GM06990 (cell line): ENCODE results near the gene ITLN1.
"Not testable (repeated sequence)": the region's sequence is repeated elsewhere in the genome, so short reads cannot be mapped to it uniquely, and the experiment has no call there.

Experiments
- DNase-seq: peaks from one replicate; pipeline ENCODE4 v3.0.0-alpha.2; 2011; ENCODE audit not compliant: insufficient read length; ENCODE audit errors: extremely low read depth
- H3K27me3 ChIP-seq: replicated peaks from 2 replicates; pipeline ENCODE4 v1.6.0; 2011; ENCODE audit warnings: low read length; ENCODE audit not compliant: control insufficient read depth, insufficient read depth
- H3K36me3 ChIP-seq: 2 replicates; pipeline ENCODE4 v1.5.1; 2011; ENCODE audit warnings: low read length; ENCODE audit not compliant: control insufficient read depth, insufficient read depth
- H3K4me3 ChIP-seq: replicated peaks from 2 replicates; pipeline ENCODE4 v1.5.1; 2011; ENCODE audit warnings: low read depth, mild to moderate bottlenecking, control low read depth, low read length
- TF ChIP-seq, protein P1 (sequence below): IDR thresholded peaks from 2 replicates; pipeline ENCODE4 v1.5.1; 2011; ENCODE audit warnings: low read length, control low read depth, mild to moderate bottlenecking, inconsistent platforms; ENCODE audit not compliant: insufficient read depth, poor library complexity, severe bottlenecking

The ITLN1 gene

DNA sequence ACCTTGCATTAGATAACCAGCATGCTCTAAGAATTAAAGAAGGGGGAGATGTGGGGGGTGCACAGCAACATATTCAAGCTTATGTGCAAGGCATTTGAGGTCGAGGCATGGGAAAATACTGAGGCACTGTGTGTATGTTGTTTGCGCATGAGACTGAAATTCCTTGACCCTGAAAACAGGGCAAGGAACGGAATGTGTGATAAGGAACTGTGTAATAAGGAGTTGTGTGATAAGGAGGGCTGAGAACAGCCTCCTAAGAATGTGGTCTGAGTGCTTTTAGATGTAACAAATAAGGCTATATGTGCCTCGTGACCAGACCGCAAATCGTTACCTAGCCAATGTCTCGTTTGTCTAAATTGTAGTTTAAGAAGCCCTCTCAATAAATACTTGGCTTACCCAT is 26.5 kb upstream of the ITLN1 start:
- Histone ChIP-seq H3K4me3 (no peak overlapping the region), H3K36me3 (no peaks in the 10 kb centered on the region), H3K27me3 (no peaks in the 10 kb centered on the region)
- no peak for DNase-seq
- TF ChIP-seq, protein P1, sequence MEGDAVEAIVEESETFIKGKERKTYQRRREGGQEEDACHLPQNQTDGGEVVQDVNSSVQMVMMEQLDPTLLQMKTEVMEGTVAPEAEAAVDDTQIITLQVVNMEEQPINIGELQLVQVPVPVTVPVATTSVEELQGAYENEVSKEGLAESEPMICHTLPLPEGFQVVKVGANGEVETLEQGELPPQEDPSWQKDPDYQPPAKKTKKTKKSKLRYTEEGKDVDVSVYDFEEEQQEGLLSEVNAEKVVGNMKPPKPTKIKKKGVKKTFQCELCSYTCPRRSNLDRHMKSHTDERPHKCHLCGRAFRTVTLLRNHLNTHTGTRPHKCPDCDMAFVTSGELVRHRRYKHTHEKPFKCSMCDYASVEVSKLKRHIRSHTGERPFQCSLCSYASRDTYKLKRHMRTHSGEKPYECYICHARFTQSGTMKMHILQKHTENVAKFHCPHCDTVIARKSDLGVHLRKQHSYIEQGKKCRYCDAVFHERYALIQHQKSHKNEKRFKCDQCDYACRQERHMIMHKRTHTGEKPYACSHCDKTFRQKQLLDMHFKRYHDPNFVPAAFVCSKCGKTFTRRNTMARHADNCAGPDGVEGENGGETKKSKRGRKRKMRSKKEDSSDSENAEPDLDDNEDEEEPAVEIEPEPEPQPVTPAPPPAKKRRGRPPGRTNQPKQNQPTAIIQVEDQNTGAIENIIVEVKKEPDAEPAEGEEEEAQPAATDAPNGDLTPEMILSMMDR = no peak

DNA sequence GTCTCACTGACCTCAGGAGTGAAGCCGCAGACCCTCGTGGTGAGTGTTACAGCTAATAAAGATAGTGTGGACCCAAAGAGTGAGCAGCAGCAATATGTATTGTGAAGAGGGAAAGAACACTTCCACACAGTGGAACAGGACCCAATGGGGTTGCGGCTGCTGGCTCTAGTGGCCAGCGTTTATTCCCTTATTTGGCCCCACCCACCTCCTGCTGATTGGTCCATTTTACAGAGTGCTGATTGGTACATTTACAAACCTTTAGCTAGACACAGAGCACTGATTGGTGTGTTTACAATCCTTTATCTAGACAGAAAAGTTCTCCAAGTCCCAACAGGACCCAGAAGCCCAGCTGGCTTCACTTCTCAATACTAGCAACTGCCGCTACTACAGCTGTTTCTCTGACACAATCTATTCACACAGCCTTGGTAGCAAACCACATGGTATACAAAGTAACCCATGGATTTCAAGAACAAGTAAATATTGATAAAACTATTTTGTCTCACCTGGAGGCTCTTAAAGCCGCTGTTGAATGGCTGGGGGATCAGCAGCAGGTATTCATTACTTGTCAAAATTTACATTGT is 25.3 kb upstream of the ITLN1 start:
- no peak for DNase-seq
- H3K36me3 ChIP-seq = no peaks in the 10 kb centered on the region
- H3K27me3 ChIP-seq = no peaks in the 10 kb centered on the region
- TF ChIP-seq, protein P1 = no peak
- no peak overlapping the region for H3K4me3 ChIP-seq

DNA sequence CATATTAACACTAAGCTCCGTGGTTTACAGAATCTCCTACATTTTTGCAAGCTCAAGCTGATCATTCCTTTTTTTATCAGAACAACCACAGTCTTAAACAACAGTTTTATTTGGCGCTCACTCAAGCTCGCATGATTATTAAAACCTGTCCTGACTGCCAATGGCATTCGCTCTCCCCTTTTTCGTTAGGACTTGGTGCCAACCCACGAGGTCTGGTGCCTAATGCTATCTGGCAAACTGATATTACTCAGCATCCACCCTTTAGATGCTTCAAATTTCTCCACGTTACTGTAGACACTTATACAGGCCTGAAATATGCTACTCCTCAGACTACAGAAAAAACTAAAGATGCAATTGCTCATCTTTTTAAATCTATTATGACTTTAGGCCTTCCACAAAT is 23.0 kb upstream of the ITLN1 start:
- H3K27me3 ChIP-seq = no peaks in the 10 kb centered on the region
- no peak for DNase-seq
- no peaks in the 10 kb centered on the region for H3K36me3 ChIP-seq
- no peak overlapping the region for H3K4me3 ChIP-seq
- TF ChIP-seq, protein P1 = no peak

DNA sequence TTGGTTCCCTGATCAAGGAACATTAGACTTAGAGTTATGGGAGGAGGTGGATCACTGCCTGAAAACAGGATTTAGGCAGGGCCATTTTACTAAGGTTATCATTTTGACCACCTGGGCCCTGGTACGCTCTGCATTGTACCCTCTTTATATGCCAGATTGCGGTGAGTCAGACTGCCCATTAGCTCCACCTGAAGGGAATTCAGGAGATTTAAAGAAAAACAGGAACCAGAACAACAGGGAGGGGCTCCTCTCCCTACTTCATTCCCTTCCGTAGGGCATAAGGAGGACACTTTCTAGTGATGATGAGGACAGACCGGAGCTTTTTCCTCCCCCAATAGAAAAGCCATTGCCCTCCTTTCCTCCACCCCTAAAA is 20.6 kb upstream of the ITLN1 start:
- Histone ChIP-seq H3K36me3 (no peaks in the 10 kb centered on the region), H3K27me3 (no peaks in the 10 kb centered on the region), H3K4me3 (no peak overlapping the region)
- no peak for DNase-seq
- TF ChIP-seq, protein P1 = no peak

DNA sequence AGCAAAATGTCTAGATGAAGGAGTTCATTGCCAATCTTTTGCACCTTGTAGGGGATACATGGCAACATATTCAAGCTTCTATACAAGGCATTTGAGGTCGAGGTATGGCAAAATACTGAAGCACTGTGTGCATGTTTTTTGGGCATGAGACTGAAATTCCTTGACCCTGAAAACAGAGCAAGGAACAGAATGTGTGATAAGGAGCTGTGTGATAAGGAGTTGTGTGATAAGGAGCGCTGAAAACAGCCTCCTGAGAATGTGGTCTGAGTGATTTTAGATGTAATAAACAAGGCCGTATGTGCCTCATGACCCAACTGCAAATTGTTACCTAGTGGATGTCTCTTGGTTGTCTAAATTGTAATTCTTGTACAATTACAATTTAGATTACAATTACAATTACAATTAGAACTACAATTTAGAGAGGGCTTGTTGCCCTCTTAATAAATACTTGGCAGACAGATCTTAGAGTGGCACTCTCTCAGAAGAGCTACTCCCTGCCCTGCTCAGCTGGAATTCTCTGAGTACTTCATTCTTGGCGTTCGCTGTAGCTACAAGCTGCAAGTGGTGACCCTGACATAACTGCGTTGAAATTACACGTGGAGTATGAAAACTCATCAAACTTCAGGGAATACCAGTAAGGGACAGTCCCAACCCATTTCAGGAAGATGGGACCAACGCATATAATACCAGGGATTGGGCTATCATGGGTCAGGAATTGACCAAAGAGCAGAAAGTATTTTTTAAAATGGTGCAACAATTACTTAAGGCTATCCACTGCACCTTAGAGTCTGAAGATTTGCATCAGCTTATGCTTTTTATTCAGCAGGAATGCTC is 20.0 kb upstream of the ITLN1 start:
- no peak for DNase-seq
- TF ChIP-seq, protein P1 = no peak
- Histone ChIP-seq H3K27me3 (no peaks in the 10 kb centered on the region), H3K36me3 (no peaks in the 10 kb centered on the region), H3K4me3 (no peak overlapping the region)

DNA sequence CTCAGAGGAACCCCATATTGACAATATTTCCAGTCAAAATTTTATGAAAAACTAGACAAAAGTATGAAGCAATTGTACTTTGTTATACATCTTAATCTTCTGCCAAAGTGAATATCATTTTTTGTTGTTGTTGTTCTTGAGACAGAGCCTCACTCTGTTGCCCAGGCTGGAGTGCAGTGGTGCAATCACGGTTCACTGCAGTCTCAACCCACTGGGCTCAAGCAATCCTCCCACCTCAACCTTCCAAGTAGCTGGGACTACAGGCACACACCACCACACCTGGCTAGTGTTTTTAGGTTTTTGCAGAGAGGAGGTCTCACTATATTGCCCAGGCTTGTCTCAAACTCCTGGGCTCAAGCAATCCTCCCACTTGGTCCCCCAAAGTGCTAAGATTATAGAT is 17.3 kb upstream of the ITLN1 start:
- not testable (repeated sequence) for H3K4me3 ChIP-seq, DNase-seq, H3K36me3 ChIP-seq, H3K27me3 ChIP-seq
